Progenitor cell of endocrine pancreas (in vitro differentiated cells): Measurements from ENCODE around the gene MYL6. TPM values are rescaled to one million over a fixed set of nuclear protein-coding genes. Genes with fewer than 3 reads are reported as not detected.

Experiments
- DNase-seq: peaks from one replicate; pipeline ENCODE4 v3.0.0; 2021; ENCODE audit warnings: low spot score; ENCODE audit not compliant: unreplicated experiment
- H3K27ac Mint-ChIP-seq: 2 replicates; pipeline ENCODE4 v1.8.0; 2021; ENCODE audit warnings: mild to moderate bottlenecking, moderate library complexity, mixed read lengths
- H3K27me3 Mint-ChIP-seq: 2 replicates; pipeline ENCODE4 v1.8.0; 2021; ENCODE audit warnings: mixed read lengths
- H3K36me3 Mint-ChIP-seq: 2 replicates; pipeline ENCODE4 v1.8.0; 2022; ENCODE audit warnings: mixed read lengths; ENCODE audit not compliant: insufficient read depth
- H3K4me1 Mint-ChIP-seq: 2 replicates; pipeline ENCODE4 v1.8.0; 2021; ENCODE audit warnings: low read depth, mixed read lengths
- H3K4me3 Mint-ChIP-seq: 2 replicates; pipeline ENCODE4 v1.8.0; 2021; ENCODE audit warnings: low read depth, mild to moderate bottlenecking, moderate library complexity, mixed read lengths
- H3K9me3 Mint-ChIP-seq: 2 replicates; pipeline ENCODE4 v1.8.0; 2021; ENCODE audit warnings: low read depth, mixed read lengths
- CTCF ChIP-seq: fragments of 200-600 bp; sonication (generic); IDR thresholded peaks from one replicate; pipeline ENCODE4 v1.5.0; 2021; ENCODE audit warnings: antibody characterized with exemption, mild to moderate bottlenecking; ENCODE audit not compliant: unreplicated experiment
- total RNA-seq: library from RNA; stranded (reverse); gene quantifications from 2 replicates; pipeline ENCODE4 v1.2.1, GENCODE V29; 2021

MYL6 gene
- total RNA-seq, 1 donor from 2014 or later: 1,155 TPM

- Mint-ChIP-seq H3K27me3 (no peaks in the 10 kb centered on the region), H3K4me3 (peak overlapping the region; percentile 93), H3K27ac (peak overlapping the region; percentile 99), H3K36me3 (peaks cover 16% of the 10 kb centered on the region), H3K4me1 (peaks cover 42% of the 10 kb centered on the region), H3K9me3 (no peaks in the 10 kb centered on the region)
- no peak for DNase-seq
- no peak for TF ChIP-seq CTCF
Measured at GRCh38 chr12:56127485-56127887, 30.7 kb upstream of the MYL6 start.

GRCh38 chr12:56127888-56128669 is 30.1 kb upstream of the MYL6 start, which contains the start of gene ESYT1:
ESYT1 (plus strand) TSS chr12:56128267; CDS start chr12:56128320, 53 bp downstream.
- H3K27me3 Mint-ChIP-seq: no peaks in the 10 kb centered on the region
- peaks cover 18% of the 10 kb centered on the region for H3K36me3 Mint-ChIP-seq
- peak within 1 kb of the TSS; percentile 99 for H3K27ac Mint-ChIP-seq
- H3K9me3 Mint-ChIP-seq: no peaks in the 10 kb centered on the region
- TF ChIP-seq CTCF: no peak
- peak within 1 kb of the TSS; percentile 93 for H3K4me3 Mint-ChIP-seq
- peak; percentile 93 for DNase-seq
- peaks cover 39% of the 10 kb centered on the region for H3K4me1 Mint-ChIP-seq

- H3K4me3 Mint-ChIP-seq: peak overlapping the region; percentile 93
- no peaks in the 10 kb centered on the region for H3K27me3 Mint-ChIP-seq
- DNase-seq: no peak
- peaks cover 38% of the 10 kb centered on the region for H3K4me1 Mint-ChIP-seq
- H3K36me3 Mint-ChIP-seq: peaks cover 22% of the 10 kb centered on the region
- no peak for TF ChIP-seq CTCF
- H3K27ac Mint-ChIP-seq: peak overlapping the region; percentile 99
- no peaks in the 10 kb centered on the region for H3K9me3 Mint-ChIP-seq
Measured at GRCh38 chr12:56128670-56129205, 29.4 kb upstream of the MYL6 start.

GRCh38 chr12:56129206-56129941 is 28.8 kb upstream of the MYL6 start:
- Mint-ChIP-seq H3K4me1 (peaks cover 32% of the 10 kb centered on the region), H3K27me3 (no peaks in the 10 kb centered on the region), H3K4me3 (peak overlapping the region; percentile 93), H3K36me3 (peaks cover 24% of the 10 kb centered on the region), H3K9me3 (no peaks in the 10 kb centered on the region), H3K27ac (peak overlapping the region; percentile 99)
- TF ChIP-seq CTCF: no peak
- peak; percentile 46 for DNase-seq

GRCh38 chr12:56129942-56130495 is 28.1 kb upstream of the MYL6 start:
- Mint-ChIP-seq H3K9me3 (no peaks in the 10 kb centered on the region), H3K27me3 (no peaks in the 10 kb centered on the region), H3K36me3 (peaks cover 24% of the 10 kb centered on the region), H3K4me1 (peaks cover 31% of the 10 kb centered on the region), H3K27ac (no peak overlapping the region), H3K4me3 (peak overlapping the region; percentile 93)
- TF ChIP-seq CTCF: no peak
- DNase-seq: no peak
